ENCODE data around the gene CHST9.

GRCh38 chr18:27109451-27109850 is 75.7 kb downstream of the CHST9 start:
- TF ChIP-seq ESRRA (IDR thresholded peaks at IDR 0.05; ENCODE audit: borderline replicate concordance, low read length) (no peak), NFE2L2 (conservative IDR thresholded peaks at IDR 0.05; ENCODE audit: low read length) (no peak), MYC (IDR thresholded peaks at IDR 0.05; ENCODE audit: borderline replicate concordance, low read length) (no peak), BHLHE40 (IDR thresholded peaks at IDR 0.05; ENCODE audit: low read depth, low read length) (no peak), RCOR1 (IDR thresholded peaks at IDR 0.05; ENCODE audit: low read depth, low read length) (no peak), CBX8 (IDR thresholded peaks at IDR 0.05) (no peak), CTCF (IDR thresholded peaks at IDR 0.05) (no peak), POLR2A (IDR thresholded peaks at IDR 0.05; ENCODE audit: low read length) (no peak), ZFP36 (IDR thresholded peaks at IDR 0.05; ENCODE audit: borderline replicate concordance, partially characterized antibody) (no peak), REST (IDR thresholded peaks at IDR 0.05) (no peak), EP300 (IDR thresholded peaks at IDR 0.05) (no peak), MAFK (IDR thresholded peaks at IDR 0.05; ENCODE audit: partially characterized antibody) (no peak)

All from A549 (cell line).